Jurkat, Clone E6-1 (cell line): ENCODE data around the gene GCHFR.

Experiments used
- DNase-seq: peaks from one replicate; pipeline ENCODE4 v3.0.0-alpha.2; 2011; ENCODE audit warnings: low read depth, low spot score
- H3K4me3 ChIP-seq: 2 replicates; pipeline ENCODE4 v1.5.1; 2011; ENCODE audit warnings: mild to moderate bottlenecking, low read length, control low read depth, moderate library complexity

Gene GCHFR

DNA sequence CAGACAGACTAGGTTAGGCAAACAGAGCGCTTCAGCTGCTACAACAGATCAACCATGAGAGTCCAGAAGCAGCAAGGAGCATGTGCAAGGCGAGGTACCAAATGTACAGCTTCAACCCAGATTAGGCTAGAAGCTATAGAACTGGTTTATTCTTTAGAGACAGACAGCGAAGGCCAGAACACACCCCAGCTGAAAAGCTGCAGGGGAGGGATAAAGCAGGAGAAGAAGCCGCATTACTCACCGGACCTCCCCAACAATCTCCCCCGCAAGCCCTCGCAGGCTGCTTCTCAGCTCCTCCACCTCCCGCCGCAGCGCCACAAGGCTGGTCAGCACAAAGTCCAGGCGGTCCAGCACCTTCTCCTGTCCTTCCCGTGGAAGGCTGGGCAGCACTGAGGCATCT lies 12.1 kb upstream of the GCHFR start:
- no peak for DNase-seq
- no peak overlapping the region for H3K4me3 ChIP-seq

DNA sequence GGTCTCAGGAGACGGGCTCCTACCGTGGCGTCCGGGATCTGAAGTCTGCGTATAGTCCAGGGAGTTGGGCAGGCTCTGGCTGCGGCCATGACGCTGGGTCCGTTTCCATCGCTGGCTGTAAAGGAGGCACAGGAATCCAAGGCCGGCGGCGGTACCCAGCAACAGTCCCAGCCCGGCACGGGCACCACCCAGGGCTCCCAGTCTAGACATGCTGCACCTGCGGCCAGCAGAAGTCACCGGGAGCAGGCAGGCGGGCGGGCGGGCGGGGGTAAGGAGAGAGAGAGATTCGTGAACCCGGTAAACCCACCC lies 9.3 kb upstream of the GCHFR start:
- no peak for DNase-seq
- peak overlapping the region; percentile 95 for H3K4me3 ChIP-seq

DNA sequence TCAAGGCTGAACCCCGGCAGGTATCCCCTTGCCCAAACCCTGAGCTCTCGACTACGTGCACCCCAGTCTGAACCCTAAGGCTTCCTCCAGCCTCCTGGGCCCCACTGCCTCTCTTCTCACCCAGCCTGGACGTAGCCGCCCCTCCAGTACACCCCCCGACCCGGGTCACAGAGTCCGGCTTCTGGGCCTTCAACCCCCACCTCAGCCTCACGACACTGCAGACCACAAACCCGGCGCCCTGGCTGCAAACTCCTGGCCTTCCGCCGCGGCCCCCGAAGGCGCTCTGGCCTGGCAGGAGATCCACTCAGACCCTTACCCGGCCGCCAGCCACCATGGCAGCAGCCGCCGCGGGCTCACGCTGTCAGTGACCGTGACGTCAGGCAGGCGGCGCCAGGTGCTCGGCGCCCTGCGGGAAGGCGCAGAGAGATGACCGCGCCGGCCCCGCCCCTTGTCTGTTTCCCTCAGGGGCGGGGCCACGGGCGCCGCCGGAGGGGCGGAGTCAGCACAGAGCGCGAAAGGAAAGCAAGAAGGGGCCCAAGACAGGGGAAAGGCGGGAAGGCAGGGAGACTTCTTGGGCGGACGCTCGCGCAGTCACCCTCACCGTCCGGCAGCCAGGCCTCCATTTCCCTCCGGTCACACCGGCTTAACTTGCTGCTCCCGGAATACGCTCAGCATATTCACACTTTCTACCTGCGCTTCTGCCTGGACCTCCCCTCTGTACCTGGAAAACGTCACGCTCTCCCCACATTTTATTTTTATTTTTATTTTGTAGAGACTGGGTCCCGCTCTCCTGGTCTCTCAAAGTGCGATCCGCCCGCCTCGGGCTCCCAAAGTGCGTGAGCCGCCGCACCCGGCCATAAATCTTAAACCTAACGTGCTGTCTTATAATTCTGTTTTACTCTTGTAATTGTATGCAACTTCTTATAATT lies 8.7 kb upstream of the GCHFR start, which contains the start of gene RMDN3:
Gene RMDN3 (minus strand): TSS at position 372 of the 929 bp plus-strand sequence. CDS start 471 bp downstream, outside the sequence.
- H3K4me3 ChIP-seq = peak within 1 kb of the TSS; percentile 95
- peak; percentile 88 for DNase-seq

DNA sequence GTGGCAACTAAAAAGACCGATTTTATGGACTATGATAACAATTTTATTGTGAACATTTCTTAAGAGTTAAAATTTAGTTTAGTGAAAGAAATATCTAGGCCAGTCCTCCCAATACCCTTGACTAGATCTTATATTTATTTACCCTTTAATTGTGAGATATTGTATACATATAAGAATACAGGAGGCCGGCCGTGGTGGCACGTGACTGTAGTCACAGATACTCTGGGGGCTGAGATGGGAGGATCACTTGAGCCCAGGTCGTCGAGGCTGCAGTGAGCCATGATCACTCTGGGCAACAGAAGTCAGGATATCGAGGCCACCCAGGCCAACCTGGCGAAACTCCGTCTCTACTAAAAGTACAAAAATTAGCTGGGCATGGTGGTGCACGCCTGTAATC lies 8.1 kb upstream of the GCHFR start:
- DNase-seq = no peak
- peak overlapping the region; percentile 95 for H3K4me3 ChIP-seq

DNA sequence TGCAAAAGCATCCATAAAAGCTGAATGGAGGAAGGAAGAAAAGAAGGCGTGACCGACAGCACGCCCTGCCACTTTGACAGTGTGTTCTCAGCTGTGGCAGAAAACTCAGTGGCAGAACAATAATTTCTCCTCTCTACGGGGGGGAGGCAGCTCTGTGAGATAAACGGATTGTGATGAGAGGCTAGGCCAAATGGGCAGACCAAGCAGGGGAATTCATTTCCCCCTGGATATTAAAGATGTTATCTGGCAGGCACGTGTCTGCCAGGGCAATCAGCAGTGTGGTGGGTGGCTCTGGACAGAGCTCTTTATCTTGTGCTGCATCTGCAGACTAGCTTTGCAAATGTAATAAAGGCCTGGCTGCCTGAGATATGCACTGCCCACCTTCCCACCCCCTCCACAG lies 6.9 kb upstream of the GCHFR start:
- H3K4me3 ChIP-seq = no peak overlapping the region
- DNase-seq = no peak

DNA sequence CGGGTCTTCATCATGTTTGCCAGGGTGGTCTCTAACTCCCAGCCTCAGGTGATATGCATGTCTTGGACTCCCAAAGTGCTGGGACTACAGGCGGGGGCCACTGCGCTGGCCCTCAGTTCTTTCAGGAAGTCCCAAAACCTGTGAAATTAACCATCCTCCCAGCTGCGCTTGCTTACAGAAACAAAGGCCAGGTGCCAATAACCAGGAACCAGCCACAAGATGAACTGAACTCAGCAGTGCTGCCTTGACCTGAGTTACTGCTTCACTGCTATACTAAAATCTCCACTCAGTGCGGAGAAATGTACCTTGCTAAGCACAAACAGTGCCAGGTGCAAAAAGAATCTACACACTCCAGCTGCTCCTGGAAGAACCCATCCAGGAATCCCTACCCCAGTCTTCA lies 3.9 kb upstream of the GCHFR start:
- no peak overlapping the region for H3K4me3 ChIP-seq

DNA sequence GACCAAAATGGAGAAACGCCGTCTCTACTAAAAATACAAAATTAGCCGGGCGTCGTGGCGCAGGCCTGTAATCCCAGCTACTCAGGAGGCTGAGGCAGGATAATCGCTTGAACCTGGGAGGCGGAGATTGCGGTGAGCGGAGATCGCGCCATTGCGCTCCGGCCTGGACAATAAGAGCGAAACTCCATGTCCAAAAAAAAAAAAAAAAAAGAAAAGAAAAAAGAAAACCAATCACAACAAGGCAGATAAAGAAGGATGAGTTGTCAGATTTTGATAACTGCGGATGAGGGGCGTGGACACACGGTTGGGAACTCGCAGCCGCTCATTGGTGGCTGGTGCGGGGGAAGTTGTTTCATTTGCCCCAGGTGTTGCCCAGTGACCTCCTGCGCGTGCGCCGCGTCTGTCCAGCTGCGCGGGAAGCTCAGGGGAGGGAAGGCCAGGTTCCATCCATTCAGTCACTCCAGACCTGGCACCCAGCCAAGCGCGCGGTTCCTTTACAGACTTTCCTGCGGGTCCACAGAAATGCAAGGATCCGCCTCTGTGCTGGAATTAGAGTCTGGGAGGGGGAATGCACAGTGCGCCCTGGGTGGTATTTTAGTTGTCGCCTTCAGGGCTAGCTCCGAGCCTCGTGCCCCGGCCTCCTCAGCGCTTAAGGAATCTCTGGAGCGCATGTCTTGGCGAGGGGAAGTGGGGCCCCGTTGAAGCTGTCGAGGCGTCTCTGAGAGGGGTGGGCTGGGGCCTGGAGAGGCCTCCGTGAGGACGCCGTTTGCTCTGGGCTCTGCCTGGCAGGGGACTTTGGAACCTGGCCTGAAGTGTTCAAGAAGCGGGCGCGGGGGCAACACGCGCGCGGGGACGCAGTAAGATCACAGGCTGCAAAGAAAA lies 708 bp upstream of the GCHFR start:
- no peak for DNase-seq
- H3K4me3 ChIP-seq = peak overlapping the region; percentile 56

More for the DNA sequence above, 3.9 kb upstream of the GCHFR start:
- DNase-seq = no peak

DNA sequence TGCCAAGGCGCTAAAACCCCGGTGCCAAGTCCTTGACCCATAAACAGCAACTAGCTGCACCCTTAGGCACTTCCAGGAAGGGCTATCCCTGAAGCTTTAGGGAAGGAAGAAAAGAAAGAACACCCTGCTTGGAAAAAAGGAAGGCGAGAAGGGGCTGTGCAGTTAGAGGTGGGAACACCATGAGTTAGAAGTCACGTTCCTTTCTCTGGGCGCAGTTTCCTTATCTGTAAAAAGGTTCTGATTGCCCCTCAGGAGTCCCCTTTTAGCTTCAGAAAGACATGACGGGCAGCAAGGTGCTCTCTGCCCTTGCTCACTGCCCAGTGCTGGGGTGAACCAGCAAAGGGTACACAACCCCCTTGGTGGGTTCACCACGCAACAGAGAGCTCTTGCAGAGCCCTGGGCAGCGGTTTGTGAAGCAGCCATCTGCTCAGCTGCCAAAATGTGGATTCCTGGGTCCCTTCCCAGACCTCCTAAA lies 798 bp downstream of the GCHFR start:
- H3K4me3 ChIP-seq = peak overlapping the region; percentile 56
- DNase-seq = no peak

DNA sequence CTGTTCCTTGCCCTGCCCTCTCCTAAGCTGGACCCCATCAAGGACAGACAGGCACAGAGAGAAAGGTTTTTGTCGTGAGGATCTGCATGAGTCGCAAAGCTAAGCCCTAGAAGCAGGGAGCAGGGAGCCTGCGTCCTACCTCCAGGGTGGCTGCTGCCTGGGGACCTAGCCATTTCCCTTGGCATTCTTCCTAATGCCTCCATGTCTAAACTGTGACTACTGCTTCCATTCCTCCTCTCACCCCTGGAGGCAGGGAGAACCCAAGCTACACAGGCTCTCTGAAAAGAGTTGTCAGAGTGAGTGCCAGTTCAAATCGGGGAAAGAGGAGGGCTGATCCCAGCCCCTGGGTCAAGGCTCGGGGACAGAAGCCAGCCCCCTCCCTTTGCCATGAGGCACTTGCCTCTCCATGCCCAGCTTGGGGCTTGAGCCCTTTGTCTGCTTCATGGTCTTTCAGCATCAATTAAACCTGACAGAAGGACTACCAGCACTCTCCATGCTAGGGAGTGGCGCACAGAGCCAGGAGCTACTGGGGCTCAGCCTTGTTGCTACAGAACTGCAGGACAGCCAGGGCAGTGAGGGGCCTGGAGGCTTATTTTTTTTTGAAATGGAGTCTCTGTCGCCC lies 2.4 kb downstream of the GCHFR start:
- no peak for DNase-seq
- H3K4me3 ChIP-seq = no peak overlapping the region

DNA sequence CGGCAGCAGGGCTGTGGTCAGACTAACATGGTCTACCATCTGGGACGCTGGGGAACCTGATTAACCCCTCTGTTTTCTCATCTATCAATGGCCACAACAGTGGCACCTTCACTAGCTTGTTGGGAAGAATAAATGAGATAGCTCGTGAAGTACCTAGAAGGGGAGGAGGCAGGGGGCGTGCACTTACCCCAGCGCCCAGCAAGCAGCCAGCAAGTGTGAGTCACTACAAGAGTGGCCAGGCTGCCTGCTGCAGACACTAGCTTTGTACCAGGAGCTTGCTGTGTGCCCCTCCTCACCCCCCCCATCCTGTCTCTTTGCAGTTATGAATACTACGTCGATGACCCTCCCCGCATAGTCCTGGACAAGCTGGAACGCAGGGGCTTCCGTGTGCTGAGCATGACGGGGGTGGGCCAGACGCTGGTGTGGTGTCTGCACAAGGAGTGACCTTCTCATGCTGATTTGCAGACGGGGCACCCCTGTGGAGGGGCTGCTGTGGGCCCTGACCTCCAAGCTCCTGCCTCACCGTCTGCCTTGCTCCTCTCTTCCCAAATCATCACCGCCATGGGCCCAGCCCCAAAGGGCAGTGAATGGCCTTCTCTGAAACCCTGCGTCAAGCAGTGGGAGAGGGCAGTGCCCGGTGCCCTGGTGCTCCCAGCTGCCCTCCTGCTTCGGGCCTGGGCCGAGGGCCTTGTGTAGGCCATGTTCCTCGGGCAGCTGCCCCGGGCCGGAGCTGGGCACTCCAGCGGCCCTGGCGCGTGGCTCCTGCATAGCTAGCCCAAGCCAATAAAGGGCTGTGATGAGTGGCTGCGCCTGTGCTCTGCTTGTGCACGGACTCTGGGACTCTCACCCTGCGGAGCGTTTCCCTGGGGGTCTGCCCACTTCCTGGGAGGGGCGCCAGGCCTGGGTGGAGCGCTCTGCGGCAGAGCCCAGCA lies 3.3 kb downstream of the GCHFR start:
- DNase-seq = no peak
- no peak overlapping the region for H3K4me3 ChIP-seq

DNA sequence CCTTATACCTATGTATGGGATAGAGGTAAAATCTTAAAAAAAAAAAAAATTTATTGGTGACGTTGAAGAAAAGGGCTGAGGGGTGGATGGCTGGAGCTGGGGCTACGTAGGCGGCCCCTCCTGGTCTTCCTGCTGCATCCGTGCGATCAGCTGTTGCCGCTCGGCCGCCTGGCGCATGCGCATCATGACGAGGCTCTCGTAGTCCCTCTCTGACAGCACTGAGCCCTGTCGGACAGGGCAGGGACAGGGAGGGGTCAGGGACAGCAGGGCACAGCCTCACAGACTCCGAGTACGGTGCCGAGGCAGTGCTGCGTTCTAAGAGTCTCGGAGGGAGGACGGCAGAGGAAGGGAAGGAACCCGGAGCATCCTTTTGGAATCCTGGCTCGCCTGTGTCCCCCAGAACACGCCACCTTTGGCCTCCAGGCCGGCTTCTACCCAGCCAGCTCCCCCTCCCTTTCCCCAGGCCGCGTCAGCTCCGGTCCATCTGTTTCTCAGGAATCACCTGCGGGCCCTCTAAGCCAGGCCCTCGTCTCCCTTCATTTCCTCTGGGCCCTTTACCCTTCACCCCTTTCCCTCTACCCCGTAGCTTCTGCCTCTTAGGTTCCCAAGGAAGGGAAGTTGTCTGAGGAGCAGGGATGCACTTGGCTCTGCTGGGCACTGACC lies 4.1 kb downstream of the GCHFR start:
- no peak overlapping the region for H3K4me3 ChIP-seq
- no peak for DNase-seq

DNA sequence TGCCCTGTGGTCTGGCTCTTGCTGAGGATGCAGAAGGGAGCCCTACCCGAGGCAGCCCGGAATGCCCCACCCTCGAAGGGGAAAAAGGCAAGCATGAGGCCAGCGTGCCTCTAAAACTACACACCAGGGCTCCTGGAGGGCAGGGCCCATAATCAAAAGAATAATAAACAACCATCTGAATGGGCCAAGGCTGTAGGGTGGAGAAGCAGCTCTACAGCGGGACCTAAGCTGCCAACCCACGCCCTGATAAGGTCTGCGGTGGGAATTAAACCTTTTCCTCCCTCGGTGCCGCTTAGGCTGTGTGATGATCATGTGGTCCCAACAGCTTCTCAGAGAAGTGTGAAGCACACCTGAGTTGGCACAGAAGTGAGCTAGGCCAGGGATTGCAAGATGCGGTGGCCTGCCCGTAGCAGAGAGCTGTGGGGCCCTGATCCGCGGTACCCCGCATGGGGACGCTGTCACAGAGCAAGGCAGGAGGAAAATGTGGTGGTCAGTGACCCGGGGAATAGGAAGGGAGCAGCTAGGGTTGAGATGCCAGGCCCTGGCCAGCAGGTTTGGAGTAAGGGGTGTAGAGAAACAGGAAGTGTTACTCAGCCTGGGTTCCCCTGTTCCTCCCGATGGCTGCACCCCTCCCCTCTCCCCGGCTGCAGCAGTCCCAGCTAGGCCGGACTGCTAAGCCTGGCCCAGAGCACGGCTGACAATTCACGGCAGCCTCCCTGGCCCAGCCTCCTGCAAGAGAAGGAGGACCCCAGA lies 4.8 kb downstream of the GCHFR start:
- H3K4me3 ChIP-seq = no peak overlapping the region
- no peak for DNase-seq

DNA sequence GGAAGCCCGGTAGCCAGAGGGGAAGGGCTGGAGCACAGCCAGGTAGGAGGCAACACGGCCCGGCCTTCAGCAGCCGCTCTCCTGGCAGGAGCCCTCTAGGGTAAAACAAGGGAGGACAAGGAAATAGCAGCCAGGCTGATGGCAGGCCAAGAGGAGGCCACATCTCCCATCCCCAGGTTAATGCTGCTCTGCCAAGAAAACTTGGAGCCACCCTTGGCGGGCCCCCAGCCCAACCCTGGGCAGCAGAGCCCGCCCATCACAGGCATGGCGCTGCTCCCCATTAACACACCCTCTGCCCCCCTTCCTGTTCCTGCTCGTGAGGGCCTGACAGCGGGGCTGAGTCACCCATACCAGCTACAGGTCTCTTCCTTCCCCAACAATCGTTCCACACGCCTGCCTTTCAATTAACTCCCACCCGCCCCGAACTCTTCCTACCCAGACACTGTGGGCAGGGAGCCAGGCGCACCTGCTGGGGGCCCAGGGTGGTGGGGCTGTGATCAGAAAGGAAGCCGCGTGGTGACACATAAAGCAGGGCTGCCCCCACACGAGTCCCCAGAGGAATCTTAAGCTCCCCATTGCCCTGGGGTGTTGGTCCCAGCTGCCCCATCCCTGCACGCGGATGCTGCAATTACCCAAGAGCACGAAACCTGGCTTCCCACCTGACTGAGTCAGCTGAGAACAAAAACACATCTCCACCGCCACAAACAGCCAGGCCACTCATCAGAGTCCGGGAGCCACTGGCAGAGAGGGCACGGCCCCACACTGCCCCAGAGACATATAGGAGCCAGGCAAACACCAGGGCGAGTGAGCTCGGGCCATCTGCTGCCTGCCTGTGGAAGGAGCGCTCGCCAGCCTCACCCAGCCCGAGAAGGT lies 5.6 kb downstream of the GCHFR start, which contains the start of gene C15orf62:
Gene C15orf62 (plus strand): TSS at position 707 of the 873 bp plus-strand sequence. CDS start 516 bp downstream, outside the sequence.
- peak; percentile 87 for DNase-seq
- no peak within 1 kb of the TSS for H3K4me3 ChIP-seq

DNA sequence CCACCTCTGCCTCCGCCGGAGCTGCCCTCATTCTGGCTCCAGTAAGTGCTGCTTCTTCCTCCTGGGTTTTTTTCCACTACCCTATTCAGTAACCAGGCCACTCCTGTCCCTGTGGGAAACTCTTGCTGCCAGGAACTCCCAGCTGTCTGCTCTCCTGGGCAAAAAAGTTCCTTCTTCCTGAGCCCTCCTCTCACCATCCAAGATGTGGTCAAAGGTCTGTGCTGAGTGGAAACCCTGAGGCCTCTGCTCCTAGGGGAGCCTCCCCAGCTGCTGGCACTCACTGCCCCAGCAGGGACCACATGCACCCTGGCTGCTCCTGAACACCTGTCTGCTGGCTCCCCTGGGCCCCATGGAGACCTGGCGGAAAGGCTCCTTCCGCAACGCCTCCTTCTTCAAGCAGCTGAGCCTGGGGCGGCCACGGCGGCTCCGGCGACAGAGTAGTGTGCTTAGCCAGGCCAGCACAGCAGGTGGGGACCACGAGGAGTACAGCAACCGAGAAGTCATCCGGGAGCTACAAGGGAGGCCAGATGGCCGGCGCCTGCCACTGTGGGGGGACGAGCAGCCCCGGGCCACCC lies 6.4 kb downstream of the GCHFR start:
- H3K4me3 ChIP-seq = no peak overlapping the region
- DNase-seq = no peak

DNA sequence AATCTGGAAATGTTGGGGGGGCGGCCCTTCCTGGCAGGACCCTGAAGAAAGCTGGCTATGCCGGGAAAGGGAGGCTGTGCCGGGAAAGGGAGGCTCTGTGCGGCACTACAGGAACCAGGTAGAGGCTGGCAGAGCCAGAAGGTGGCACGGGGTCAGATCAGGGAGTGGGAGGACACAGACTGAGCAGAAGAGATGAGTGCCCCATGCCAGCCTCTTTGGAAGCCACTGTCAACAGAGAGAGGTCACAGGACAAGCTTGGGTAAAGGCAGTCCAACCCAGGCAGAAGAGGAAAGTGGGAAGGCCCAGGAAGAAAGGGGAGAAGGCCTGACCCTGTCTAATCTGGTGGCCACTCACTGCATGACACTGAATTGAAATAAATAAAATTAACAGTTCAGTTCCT lies 7.4 kb downstream of the GCHFR start:
- no peak for DNase-seq
- no peak overlapping the region for H3K4me3 ChIP-seq

DNA sequence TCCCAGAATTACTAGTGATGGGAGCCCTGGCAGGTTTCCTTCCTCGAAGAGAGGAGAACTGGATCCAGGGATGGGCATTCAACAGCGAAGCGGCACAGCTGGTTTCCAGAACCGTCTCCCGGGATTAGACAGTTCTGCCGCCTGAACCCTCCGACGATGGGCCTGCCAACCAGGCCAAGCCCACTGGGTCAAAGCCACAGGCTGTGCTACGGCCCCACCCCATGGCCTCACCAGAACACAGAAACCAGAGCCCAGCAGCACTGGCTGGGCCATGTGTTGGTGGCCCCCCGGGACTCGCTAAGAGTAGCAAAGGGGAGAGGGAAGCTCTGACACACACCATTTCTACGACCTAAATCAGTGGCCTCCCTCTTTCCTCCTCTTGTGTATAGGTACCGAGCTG lies 8.1 kb downstream of the GCHFR start:
- no peak for DNase-seq
- no peak overlapping the region for H3K4me3 ChIP-seq
